Glomerular endothelial cell (primary cell): ENCODE data around the gene HES5. TPM values are rescaled to one million over a fixed set of nuclear protein-coding genes. Genes with fewer than 3 reads are reported as not detected.

ENCODE experiments used
- DNase-seq: peaks from one replicate; pipeline ENCODE4 v3.0.0-alpha.2; 2011; ENCODE audit warnings: low read depth, low spot score; ENCODE audit errors: extremely low read depth
- total RNA-seq: library from RNA; depleted of rRNA; stranded (reverse); fragments of >200 nt; gene quantifications from 2 replicates; pipeline ENCODE4 v1.2.3, GENCODE V29; 2015

Gene HES5
- total RNA-seq, 1 donor from 2014 or later, result not detected

DNA sequence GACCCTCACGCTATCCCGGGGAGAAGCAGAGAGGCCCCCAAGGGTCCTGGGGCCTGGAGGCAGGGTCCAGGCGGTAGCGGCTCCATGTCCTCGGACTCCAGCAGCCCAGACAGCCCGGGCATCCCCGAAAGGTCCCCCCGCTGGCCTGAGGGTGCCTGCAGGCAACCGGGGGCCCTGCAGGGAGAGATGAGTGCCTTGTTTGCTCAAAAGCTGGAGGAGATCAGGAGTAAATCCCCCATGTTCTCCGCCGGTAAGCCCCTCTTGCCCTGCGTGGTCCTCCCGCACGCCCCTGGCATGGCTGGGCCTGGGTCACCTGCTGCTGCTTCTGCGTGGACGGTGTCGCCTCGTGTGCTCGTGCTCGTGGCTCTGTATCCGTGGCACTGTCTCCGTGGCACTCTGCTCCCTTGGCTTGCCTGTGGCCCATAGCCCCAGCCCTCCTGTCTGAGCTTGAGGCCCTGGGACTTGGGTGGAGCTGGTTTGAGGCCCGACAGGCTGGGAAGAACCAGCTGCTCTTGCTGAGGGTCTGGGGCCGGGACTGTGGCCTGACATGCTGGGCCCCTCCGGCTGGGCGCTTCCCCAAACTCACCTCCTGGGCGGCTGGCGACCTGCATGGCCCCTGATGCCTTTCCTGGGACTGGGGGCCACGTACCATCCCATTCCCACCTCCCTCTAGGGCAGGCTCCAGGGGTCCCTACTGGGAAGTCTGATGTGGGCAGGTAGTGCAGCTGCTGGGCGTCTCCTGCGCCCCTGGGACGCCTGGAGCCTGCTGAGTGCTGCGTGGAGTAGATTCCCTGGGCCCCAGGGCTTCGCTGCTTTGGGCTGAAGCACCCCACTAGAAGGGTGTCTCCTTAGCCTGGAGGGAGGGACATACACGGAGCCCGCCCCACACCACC is 27.2 kb downstream of the HES5 start:
- no peak for DNase-seq

DNA sequence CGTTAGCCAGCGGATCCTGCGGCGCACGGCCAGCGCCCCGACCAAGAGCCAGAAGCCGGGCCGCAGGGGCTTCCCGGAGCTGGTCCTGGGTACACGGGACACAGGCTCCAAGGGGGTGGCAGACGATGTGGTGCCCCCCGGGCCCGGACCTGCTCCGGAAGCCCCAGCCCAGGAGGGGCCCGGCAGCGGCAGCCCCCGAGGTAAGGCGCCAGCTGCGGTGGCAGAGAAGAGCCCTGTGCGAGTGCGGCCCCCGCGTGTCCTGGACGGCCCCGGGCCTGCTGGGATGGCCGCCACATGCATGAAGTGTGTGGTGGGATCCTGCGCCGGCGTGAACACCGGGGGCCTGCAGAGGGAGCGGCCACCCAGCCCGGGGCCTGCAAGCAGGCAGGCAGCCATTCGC is 27.9 kb downstream of the HES5 start:
- no peak for DNase-seq

DNA sequence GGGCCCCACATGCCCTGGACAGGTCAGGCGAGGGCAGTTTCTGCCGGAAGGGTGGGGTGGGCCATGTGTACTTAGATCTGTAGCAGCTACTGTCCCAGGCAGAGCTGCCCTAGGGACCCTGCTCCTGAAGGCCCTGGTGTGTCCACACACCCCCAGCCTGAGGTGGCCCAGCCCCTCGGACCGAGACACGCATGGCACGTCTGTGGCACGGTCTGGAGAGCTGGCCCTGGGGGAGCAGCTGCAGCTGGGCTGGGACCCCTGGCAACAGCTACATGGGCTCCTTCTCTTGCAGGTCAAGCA is 28.3 kb downstream of the HES5 start:
- DNase-seq, result no peak

DNA sequence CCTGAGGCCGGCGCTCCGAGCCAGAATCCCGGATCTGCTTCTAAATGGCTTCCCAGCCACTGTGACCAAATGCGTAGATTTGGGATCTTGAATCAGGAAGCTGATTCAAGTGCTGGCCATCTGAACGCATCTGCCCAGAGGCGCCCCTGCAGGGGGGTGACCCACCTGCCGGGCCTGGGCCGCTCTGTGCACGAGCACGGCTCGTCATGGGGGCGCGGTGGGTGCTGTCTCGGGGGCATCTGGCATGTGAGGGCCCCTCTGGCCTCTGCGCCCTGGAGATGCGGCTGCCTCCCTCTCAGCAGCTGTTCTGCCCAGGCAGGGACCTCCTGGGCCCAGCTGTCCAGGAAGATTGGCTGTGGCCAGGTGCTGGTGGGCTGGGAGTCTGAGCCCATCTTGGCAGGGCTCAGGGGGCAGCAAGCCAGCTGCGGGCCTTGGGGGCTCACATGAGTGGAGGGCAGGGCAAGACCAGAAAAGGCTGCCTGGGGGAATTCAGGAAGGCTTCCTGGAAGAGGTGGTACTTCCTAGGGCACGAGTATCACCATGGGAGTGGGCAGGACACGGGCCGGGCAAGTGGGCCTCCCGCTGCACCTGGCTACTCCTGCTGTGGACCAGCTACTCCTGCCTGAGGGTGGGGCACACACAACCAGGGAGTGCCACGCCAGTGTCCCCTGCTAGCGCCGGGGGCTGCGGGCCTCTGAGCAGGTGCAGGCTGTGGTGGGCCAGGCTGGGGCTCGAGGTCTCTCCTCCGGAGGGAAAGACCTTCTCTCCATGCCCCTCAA is 28.8 kb downstream of the HES5 start:
- DNase-seq, result no peak

DNA sequence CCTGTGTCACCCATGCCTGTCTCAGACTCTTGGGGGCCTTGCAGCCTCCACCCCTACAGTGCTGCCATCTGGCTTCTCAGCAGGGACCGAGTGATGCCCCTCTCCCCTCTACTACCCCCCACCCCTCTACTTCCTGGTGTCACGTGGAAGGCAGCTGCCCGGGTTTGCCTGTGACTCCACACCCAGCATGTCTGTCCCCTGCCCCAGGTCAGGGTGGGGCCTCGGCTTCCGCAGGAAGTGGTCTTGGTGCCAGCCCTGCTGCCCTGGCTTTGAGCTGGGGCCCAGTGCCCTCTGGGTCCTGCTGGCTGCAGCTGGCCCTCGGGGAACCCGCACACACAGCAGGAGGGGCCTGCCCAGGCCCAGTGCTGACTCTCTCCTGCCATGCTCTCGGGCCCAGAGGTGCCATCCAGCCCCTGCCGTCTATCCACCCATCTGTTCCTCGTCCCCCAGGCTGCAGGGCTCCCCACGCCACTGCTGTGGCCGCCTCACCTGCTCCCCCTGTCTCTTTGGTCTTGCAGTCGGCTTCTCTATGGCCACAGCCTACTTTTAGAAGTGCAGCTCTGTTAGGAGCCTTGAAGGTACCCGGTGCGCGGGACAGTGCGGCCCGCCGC is 30.0 kb downstream of the HES5 start:
- no peak for DNase-seq

DNA sequence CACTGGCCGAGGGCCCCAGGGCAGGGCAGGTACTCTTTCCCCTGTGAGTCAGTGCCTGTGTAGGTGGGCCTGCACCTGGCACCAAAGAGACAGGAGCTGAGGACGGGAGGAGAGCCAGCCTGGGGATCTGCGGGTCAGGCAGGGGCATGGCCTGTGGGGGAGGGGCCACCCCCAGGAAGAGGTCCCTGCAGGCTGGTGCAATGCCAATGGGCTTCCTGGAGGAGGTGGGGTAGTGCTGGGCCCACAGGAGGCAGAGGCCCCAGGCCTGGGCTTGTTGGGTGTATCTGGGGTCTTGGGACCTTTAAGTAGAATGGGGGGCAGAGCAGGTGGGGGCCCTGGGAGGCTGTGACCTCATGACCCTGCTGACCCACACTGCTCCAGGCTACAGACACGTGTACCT is 30.8 kb downstream of the HES5 start:
- DNase-seq, result no peak

DNA sequence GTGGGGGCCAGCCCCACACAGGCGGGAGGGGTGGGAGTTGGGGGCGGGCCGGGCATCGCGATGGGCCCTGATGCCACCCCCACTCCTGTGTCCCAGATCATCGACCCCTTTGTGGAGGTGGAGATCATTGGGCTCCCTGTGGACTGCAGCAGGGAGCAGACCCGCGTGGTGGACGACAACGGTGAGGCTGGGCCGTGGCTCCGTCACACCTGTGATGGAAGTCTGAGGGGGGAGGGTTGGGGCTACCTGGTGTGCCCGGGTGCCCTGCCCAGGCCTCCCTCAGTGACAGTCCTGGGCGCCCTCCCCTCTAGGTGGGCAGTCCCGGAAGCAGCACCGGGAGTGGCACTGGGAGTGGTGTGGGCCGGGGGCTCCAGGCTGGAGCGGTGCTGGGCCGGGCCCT is 31.4 kb downstream of the HES5 start:
- DNase-seq, result no peak

DNA sequence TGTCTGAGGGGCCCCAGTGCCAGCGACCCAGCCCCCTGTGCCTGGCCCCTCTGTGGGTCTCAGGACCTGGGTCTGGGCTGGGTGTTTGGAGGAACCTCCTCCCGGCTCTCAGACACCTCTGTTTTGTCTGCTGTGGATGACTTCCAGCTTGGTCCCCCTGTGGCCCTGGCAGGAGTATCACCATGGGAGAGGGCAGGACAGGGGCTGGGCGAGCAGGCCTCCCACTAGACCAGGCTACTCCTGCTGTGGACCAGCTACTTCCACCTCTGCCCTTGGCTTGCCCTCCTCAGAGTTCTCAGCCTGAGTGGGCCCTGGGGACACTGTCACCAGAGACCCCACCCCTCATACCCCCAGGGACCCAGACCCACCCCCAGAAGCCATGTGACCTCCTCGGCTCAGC is 32.2 kb downstream of the HES5 start:
- DNase-seq, result no peak

DNA sequence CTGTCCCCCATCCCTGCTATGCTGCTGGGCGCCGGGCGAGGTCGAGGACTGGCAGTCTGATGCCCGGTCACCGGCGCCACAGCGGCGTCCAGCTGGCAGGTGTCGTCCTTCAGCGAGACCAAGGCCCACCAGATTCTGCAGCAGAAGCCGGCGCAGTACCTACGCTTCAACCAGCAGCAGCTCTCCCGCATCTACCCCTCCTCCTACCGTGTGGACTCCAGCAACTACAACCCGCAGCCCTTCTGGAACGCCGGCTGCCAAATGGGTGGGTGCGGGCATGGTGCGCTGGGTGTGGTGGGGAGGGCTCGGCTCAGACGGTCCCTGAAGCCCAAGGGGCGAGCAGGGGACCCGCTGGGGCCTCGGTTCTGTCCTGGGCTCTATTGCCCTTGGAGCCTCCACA is 33.3 kb downstream of the HES5 start:
- DNase-seq, result no peak

DNA sequence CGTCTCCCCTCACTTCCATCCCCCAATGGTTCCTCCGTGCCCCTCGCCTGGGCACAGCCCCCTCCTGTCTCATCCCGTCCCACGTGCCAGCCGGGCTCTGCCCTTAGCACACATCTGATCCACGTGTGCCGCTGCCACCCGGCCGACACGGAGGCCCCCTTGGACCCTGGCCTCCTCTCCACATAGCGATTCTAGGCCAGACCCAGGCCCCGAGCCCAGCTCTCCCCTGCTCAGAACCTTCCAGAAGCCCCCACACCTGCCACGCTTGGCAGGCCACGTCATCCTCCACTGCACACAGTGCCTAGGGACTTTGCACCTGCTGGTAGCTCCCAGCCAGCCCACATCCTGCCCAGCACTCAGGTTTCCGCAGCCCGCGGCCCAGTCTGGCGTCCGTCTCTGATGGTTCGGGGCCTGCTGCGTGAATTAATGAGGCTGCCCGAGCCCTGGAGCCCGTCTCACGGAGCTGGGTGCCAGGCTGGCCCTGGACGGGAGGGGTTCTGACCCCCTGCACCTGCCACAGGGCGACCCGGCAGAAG is 33.9 kb downstream of the HES5 start:
- no peak for DNase-seq

DNA sequence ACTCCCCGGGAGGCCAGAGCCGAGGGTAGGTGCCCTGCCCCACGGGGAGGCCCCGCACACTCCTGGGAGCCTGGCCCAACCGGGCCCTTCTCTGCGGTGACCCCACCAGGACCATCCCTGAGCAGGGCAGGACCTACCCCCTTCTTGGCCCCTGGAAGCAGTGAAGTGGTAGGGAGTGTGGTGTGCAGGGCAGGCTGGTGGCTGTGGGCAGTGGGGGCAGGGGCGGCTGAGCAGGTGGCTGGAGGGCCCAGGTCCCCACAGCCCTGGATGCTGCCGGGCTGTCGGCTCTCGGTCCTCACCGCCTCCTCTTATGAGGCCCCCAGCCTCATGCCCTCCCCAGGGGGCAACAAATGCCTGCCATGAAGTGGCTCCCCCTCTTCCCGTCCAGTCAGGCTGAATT is 34.5 kb downstream of the HES5 start:
- no peak for DNase-seq

DNA sequence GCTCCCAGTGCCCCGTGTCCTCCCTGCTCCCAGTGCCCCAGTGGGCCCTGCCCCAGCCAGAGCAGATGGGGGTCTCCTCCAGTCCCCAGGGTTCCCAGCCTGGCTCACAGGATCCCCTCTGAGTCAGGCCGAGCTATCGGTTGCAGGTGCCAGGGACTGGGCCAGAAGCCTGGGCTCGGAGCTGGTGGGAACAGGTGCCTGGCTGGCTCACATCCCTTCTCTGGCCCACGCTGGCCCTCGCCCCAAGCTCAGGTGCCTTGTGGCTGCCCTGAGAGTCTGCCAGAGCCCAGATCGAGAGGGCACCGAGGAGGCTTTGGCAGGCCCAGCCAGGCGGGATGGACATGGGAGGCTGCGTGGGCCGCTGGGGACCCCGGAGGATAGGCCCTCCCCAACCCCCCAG is 35.0 kb downstream of the HES5 start:
- DNase-seq, result no peak

DNA sequence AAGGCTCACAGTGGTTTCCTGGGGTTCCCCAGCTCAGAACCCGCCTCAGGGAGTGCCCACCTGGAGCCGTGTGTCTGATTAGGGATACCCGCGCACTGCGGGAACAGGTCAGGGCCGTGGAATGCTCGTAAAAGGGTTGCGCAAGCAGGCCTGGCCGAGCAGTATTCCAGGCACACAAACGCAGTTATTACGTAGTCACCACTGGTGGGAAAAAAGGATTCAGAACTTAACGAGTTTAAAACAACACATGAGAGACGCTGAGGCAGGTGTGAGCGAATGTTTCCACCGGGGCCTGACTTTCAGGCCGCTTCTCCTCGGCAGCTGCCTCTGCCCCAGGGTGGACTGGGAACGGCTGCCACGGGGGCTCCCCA is 35.8 kb downstream of the HES5 start:
- no peak for DNase-seq

DNA sequence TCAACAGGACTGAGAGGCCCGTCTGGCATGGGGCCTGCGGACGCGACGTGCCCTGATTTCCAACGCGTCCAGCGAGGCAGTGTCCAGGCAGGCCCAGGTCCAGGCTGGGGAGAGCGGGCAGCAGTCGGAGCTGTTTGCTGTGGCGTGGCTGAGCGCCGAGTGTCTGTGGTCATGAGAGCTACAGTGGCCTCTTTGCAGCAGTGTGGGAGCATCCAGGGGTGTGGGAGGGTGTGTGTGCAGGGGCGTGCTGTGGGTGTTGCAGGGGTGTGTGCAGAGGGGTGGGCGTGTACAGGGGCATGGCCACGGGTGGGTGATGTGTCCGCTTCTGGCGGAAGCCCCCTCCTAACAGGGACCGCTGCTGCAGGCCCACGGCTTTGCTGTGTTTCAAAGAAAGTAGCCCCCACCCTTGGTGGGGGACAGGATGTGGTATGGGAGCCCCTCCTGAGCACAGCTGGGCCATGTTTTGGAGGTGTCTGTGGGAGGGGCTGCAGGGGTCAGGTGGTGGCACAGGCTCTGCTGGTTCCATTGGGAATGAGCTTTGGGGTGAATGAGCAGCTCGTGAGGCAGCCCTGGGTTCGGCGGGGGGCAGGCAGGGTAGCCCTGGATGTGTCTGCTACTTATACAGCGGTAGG is 36.3 kb downstream of the HES5 start:
- DNase-seq, result no peak

DNA sequence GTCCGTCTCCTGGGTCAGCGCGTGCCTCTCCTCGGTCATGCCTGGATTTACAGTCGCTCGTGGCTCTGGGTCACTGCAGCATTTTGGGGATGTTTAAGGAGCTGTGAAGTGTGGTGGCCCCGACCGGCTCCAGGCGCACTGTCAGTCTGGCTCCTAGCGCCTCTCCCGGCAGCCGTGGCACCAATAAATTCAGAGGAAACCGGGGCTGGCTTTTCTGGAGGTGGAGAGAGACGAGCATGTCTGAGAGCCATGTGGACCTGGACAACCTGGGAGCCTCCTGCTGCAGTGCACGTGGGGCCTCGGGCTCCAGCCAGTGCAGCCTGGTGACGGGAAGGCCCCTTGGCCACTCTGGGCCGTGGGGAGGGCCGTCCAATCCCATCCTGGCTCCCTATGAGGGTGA is 36.8 kb downstream of the HES5 start:
- DNase-seq, result no peak

DNA sequence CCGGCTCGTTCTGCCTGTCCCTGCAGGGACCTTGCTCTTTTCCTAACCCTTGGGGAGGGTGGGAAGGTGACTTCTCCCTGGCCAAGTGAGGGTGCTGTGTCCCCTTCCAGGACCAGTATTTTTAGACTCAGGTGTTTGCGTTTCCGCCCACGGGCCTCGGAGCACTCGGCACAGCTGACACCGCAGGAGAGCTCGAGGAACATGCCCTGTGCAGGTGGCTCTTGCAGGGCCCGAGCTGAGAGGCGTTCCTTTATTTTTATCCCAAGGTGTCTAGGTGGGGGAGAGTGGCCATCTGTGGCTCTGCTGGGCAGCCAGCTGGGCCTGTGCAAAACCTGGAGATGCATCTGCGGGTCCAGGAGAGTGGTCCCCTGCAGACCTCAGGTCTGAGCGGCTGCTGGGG is 38.0 kb downstream of the HES5 start:
- no peak for DNase-seq

DNA sequence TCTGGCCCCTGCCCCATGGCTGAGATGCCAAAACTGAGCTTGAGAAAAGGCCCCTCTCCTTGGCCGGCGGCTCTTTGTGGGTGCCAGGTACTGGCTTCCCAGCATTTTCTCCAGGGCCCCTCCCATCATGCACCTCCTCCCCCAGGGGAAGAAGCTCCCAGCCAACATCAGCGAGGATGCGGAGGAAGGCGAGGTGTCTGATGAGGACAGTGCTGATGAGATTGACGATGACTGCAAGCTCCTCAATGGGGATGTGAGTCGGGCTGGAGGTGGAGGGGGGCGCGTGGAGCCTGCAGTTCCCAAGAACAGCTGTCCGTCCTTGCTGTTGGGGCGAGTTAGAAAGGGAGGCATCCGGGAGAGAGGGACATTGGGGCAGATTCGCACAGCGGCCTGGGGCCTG is 40.4 kb downstream of the HES5 start:
- DNase-seq, result no peak

DNA sequence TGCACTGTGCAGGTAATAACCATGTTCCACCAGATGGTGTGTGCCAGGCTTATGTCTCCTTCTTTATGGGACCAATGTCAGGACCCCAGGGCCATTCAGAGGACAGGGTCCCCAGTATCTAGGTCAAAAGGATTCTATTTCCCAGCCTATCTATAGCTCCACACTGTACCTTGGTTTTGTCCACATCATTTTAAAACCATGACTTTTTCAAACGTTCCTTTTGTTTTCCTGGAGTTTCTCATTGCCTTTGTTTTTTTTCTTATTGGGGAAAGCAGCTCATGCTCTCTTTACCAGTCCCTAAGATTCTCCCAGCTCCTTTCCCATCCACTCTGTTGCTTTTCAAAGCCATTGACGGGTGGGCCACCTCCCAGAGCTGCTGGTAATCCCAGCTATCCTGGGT is 41.4 kb downstream of the HES5 start:
- DNase-seq, result no peak

DNA sequence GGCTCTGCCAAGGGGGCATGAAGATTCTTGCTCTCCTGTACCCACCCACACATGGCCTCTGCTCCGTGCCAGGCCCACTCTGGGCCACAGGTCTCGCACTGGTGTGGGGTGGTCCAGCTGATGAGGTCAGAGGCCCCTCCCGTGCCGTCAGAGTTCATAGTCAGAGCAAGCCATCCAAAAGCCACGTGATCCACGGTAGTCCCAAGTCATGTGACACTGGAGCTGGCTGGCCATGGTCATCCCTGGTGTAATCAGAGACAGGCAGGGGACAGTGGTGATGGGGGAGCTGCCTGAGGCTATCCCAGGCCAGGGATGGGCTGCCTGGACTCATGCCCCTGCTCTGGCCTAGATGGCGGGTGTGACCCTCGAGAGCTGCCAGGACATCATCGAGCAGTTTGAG is 43.5 kb downstream of the HES5 start:
- DNase-seq, result no peak

DNA sequence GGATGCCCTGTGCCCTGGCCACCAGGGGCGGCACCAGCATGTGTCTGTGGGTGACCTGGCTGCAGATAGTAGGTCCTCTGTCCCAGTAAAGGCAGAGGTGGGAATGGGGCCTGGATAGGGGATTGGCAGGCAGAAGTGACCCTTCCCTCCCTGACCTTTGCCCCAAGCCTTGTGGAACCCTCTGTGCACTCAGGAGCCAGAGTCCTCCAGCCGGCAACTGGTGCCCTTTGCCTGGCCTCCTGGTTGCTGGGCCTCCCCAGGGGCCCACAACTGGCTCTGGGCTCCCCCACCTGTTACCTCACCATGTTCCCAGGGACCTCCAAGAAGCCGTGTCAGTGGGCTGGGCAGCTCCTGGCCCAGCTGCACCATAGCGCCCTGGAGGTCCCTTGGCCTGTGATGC is 44.0 kb downstream of the HES5 start:
- DNase-seq, result no peak

DNA sequence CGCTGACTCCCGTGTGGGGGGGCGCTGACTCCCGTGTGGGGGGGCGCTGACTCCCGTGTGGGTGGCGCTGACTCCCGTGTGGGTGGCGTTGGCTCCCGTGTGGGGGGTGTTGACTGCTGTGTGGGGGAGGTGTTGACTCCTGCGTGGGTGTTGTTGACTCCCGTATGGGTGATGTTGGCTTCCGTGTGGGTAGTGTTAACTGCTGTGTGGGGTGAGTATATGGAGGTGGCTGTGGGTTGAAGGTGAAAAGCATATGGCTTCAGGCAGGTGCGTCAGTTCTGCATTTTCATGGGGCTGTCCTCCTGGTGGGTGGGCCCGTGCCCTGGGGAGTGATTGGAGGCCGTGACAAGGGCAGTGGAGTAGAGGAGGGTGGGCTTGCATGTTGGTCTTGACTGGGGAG is 46.1 kb downstream of the HES5 start:
- no peak for DNase-seq
